Measurements from ENCODE around the gene IGF1R. TPM values are rescaled to one million over a fixed set of nuclear protein-coding genes. Genes with fewer than 3 reads are reported as not detected.

Gene IGF1R
- total RNA-seq, 1 experiment from 2014 or later, result 16.3 TPM

- Histone ChIP-seq H3K4me1 (ENCODE audit: control insufficient read depth in 1 of 2, insufficient read depth in 2 of 2, low read length in 2 of 2) (peaks cover 13 to 29% of the 10 kb centered on the region in 2 experiments), H3K4me3 (replicated peaks in 1 of 2; ENCODE audit: low read depth in 1 of 2, low read length in 2 of 2) (no peak overlapping the region), H4K20me1 (ENCODE audit: insufficient read depth) (no peaks in the 10 kb centered on the region), H3K36me3 (ENCODE audit: control insufficient read depth in 1 of 2, insufficient read depth in 2 of 2, low read length in 2 of 2) (no peaks in the 10 kb centered on the region), H3K79me2 (ENCODE audit: insufficient read depth, low read length) (no peaks in the 10 kb centered on the region), H3K9me2 (ENCODE audit: insufficient read depth) (no peaks in the 10 kb centered on the region), H2AFZ (ENCODE audit: low read depth, low read length, poor library complexity, severe bottlenecking) (no peak overlapping the region), H3K9me3 (ENCODE audit: control insufficient read depth in 1 of 2, insufficient read depth in 1 of 2, low read depth in 1 of 2, low read length in 2 of 2) (no peaks in the 10 kb centered on the region), H3K4me2 (ENCODE audit: low read length) (no peak overlapping the region), H3K27me3 (ENCODE audit: insufficient read depth, low read length) (no peaks in the 10 kb centered on the region), H3K27ac (ENCODE audit: low read depth, low read length) (no peak overlapping the region), H3K9ac (ENCODE audit: low read length) (no peak overlapping the region)
- CTCF ChIA-PET, result no interaction called here
- RAD21 ChIA-PET (ENCODE audit: low non-redundant PET in 1 of 2, low total read pairs in 2 of 2, uncharacterized antibody in 2 of 2, unreplicated experiment in 2 of 2), result no interaction called here
- intact Hi-C loops (cut with micrococcal nuclease), result no loop called here
- POLR2A ChIA-PET, result no interaction called here
- no TSS peak for BruUV-seq (replicated peaks)
- no peak for ATAC-seq
- DNase-seq (ENCODE audit: low read depth, low spot score), result no peak
- TF ChIP-seq ZNF274 (IDR thresholded peaks at IDR 0.05; ENCODE audit: low read depth, low read length) (no peak), ELF1 (IDR thresholded peaks at IDR 0.05; ENCODE audit: borderline replicate concordance, low read depth) (no peak), SP1 (IDR thresholded peaks at IDR 0.05; ENCODE audit: low read depth) (no peak), FOSL1 (IDR thresholded peaks at IDR 0.05; ENCODE audit: low read depth) (no peak), JUND (IDR thresholded peaks at IDR 0.05) (no peak), CBX3 (IDR thresholded peaks at IDR 0.05; ENCODE audit: low read depth) (no peak), EGR1 (IDR thresholded peaks at IDR 0.05; ENCODE audit: low read depth) (no peak), CEBPB (IDR thresholded peaks at IDR 0.05; ENCODE audit: low read depth) (no peak), SIN3A (IDR thresholded peaks at IDR 0.05; ENCODE audit: low read depth) (no peak), POLR2AphosphoS5 (IDR thresholded peaks at IDR 0.05; ENCODE audit: low read depth, low read length) (no peak), RAD21 (IDR thresholded peaks at IDR 0.05; ENCODE audit: low read depth) (no peak), MAX (IDR thresholded peaks at IDR 0.05) (no peak), ATF3 (IDR thresholded peaks at IDR 0.05) (no peak), REST (IDR thresholded peaks at IDR 0.05; ENCODE audit: low read depth) (no peak), EZH2phosphoT487 (IDR thresholded peaks at IDR 0.05; ENCODE audit: borderline replicate concordance) (no peak)
These were observed 220.2 kb downstream of the IGF1R start for GRCh38 chr15:98868564-98868963.
